Loucy (cell line): ENCODE measurements around the gene SYNE2.

ENCODE experiments used
- H2AFZ ChIP-seq: fragments of 200-600 bp; sonication (generic); 2 replicates; pipeline ENCODE4 v1.6.0; 2016; ENCODE audit warnings: antibody characterized with exemption, mild to moderate bottlenecking, low read length, moderate library complexity
- H3F3A ChIP-seq: fragments of 200-600 bp; 2 replicates; pipeline ENCODE4 v1.6.0; 2016; ENCODE audit warnings: antibody characterized with exemption, low read depth, mild to moderate bottlenecking
- H3K27me3 ChIP-seq: fragments of 200-600 bp; sonication (generic); 2 replicates; pipeline ENCODE4 v1.6.1; 2014; ENCODE audit warnings: low read length, mild to moderate bottlenecking; ENCODE audit not compliant: insufficient read depth, poor library complexity, severe bottlenecking
- H3K36me3 ChIP-seq: fragments of 200-600 bp; sonication (generic); 2 replicates; pipeline ENCODE4 v1.6.1; 2016; ENCODE audit warnings: low read length; ENCODE audit not compliant: insufficient read depth
- H3K4me1 ChIP-seq: fragments of 200-600 bp; sonication (generic); 2 replicates; pipeline ENCODE4 v1.5.1; 2014; ENCODE audit warnings: low read length, mild to moderate bottlenecking; ENCODE audit not compliant: insufficient read depth, poor library complexity, severe bottlenecking
- H3K4me2 ChIP-seq: fragments of 200-600 bp; sonication (generic); 2 replicates; pipeline ENCODE4 v1.6.0; 2014; ENCODE audit warnings: antibody characterized with exemption, low read length, low read depth, mild to moderate bottlenecking; ENCODE audit not compliant: poor library complexity, severe bottlenecking
- H3K4me3 ChIP-seq: fragments of 200-600 bp; sonication (generic); 2 replicates; pipeline ENCODE4 v1.5.1; 2014; ENCODE audit warnings: low read length, mild to moderate bottlenecking, mixed read lengths; ENCODE audit not compliant: poor library complexity, severe bottlenecking
- H3K79me2 ChIP-seq: fragments of 200-600 bp; sonication (generic); 2 replicates; pipeline ENCODE4 v1.6.1; 2014; ENCODE audit warnings: low read length; ENCODE audit not compliant: insufficient read depth
- H3K9ac ChIP-seq: fragments of 200-600 bp; sonication (generic); 2 replicates; pipeline ENCODE4 v1.6.0; 2014; ENCODE audit warnings: mild to moderate bottlenecking, low read depth, low read length, moderate library complexity; ENCODE audit not compliant: poor library complexity, severe bottlenecking
- H3K9me2 ChIP-seq: fragments of 200-600 bp; sonication (generic); replicated peaks from 2 replicates; pipeline ENCODE4 v1.6.1; 2016; ENCODE audit warnings: low read depth, low read length, mixed read lengths
- H3K9me3 ChIP-seq: fragments of 200-600 bp; sonication (generic); 2 replicates; pipeline ENCODE4 v1.6.1; 2014; ENCODE audit warnings: mild to moderate bottlenecking, antibody characterized with exemption, low read length, low read depth; ENCODE audit not compliant: insufficient read depth
- H4K20me1 ChIP-seq: fragments of 200-600 bp; sonication (generic); 2 replicates; pipeline ENCODE4 v1.6.0; 2014; ENCODE audit warnings: antibody characterized with exemption, low read length, mild to moderate bottlenecking; ENCODE audit not compliant: insufficient read depth, poor library complexity, severe bottlenecking
- CTCF ChIP-seq: fragments of 200-600 bp; sonication (generic); conservative IDR thresholded peaks from 2 replicates; pipeline ENCODE4 v1.5.1; 2014; ENCODE audit warnings: mild to moderate bottlenecking, antibody characterized with exemption, low read length
- EZH2phosphoT487 ChIP-seq: fragments of 200-600 bp; IDR thresholded peaks from 2 replicates; pipeline ENCODE4 v1.6.1; 2018; ENCODE audit warnings: antibody characterized with exemption, mild to moderate bottlenecking, moderate library complexity, borderline replicate concordance

Gene SYNE2

GRCh38 chr14:64229489-64229888 is 376.7 kb downstream of the SYNE2 start:
- no peaks in the 10 kb centered on the region for H3K9me3 ChIP-seq
- no peaks in the 10 kb centered on the region for H3K79me2 ChIP-seq
- no peak overlapping the region for H3K9ac ChIP-seq
- H3F3A ChIP-seq = no peaks in the 10 kb centered on the region
- H3K27me3 ChIP-seq = no peaks in the 10 kb centered on the region
- no peaks in the 10 kb centered on the region for H3K9me2 ChIP-seq
- no peaks in the 10 kb centered on the region for H4K20me1 ChIP-seq
- H3K4me1 ChIP-seq = no peaks in the 10 kb centered on the region
- no peak overlapping the region for H3K4me3 ChIP-seq
- TF ChIP-seq EZH2phosphoT487 (no peak), CTCF (no peak)
- H3K36me3 ChIP-seq = peaks cover 8% of the 10 kb centered on the region
- no peak overlapping the region for H3K4me2 ChIP-seq
- no peak overlapping the region for H2AFZ ChIP-seq

- Histone ChIP-seq H3K4me1 (no peaks in the 10 kb centered on the region), H3F3A (no peaks in the 10 kb centered on the region), H3K79me2 (no peaks in the 10 kb centered on the region), H3K4me3 (no peak overlapping the region), H3K9ac (no peak overlapping the region), H3K9me3 (no peaks in the 10 kb centered on the region), H3K4me2 (no peak overlapping the region), H4K20me1 (no peaks in the 10 kb centered on the region), H3K9me2 (no peaks in the 10 kb centered on the region), H3K36me3 (no peaks in the 10 kb centered on the region), H2AFZ (no peak overlapping the region), H3K27me3 (no peaks in the 10 kb centered on the region)
- TF ChIP-seq CTCF (no peak), EZH2phosphoT487 (no peak)
Observed at GRCh38 chr14:64232095-64232838, 379.5 kb downstream of the SYNE2 start.

- Histone ChIP-seq H3K4me1 (no peaks in the 10 kb centered on the region), H3K79me2 (no peaks in the 10 kb centered on the region), H3K9me2 (no peaks in the 10 kb centered on the region), H2AFZ (no peak overlapping the region), H3K9ac (no peak overlapping the region), H3F3A (no peaks in the 10 kb centered on the region), H3K9me3 (no peaks in the 10 kb centered on the region), H3K4me2 (no peak overlapping the region), H4K20me1 (no peaks in the 10 kb centered on the region), H3K27me3 (no peaks in the 10 kb centered on the region), H3K4me3 (no peak overlapping the region), H3K36me3 (no peaks in the 10 kb centered on the region)
- TF ChIP-seq EZH2phosphoT487 (no peak), CTCF (no peak)
Observed at GRCh38 chr14:64232944-64233343, 380.1 kb downstream of the SYNE2 start.
